Epithelial cell of alveolus of lung (primary cell): ENCODE data around the gene DHX32. TPM values are rescaled to one million over a fixed set of nuclear protein-coding genes. Genes with fewer than 3 reads are reported as not detected.

Experiments
- total RNA-seq: library from RNA; depleted of rRNA; stranded (reverse); fragments of >200 nt; gene quantifications from 2 replicates; pipeline ENCODE4 v1.2.1, GENCODE V29; 2015

DHX32 gene, protein sequence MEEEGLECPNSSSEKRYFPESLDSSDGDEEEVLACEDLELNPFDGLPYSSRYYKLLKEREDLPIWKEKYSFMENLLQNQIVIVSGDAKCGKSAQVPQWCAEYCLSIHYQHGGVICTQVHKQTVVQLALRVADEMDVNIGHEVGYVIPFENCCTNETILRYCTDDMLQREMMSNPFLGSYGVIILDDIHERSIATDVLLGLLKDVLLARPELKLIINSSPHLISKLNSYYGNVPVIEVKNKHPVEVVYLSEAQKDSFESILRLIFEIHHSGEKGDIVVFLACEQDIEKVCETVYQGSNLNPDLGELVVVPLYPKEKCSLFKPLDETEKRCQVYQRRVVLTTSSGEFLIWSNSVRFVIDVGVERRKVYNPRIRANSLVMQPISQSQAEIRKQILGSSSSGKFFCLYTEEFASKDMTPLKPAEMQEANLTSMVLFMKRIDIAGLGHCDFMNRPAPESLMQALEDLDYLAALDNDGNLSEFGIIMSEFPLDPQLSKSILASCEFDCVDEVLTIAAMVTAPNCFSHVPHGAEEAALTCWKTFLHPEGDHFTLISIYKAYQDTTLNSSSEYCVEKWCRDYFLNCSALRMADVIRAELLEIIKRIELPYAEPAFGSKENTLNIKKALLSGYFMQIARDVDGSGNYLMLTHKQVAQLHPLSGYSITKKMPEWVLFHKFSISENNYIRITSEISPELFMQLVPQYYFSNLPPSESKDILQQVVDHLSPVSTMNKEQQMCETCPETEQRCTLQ
- 33.7 and 35.1 TPM in 2 replicates for total RNA-seq

DNA sequence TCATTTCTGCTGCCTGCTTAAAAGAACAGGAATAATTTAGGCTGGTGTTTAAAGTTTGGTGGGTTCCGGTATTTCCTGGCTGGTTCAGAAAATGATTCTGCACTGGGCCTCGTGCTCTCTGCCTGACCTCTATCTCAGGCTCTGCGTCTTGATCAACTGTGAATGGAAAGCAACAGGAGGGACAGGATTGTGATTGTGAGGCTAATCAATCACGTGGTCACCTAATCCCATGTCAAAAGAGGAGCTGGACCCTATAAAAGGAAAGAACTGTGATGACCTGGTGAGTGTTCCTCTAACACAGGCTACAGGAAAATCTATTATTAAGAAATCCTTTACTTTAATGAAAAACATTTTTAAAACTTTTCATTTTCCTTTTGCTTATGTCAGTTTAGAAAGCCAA, at the start of gene DHX32:
Gene DHX32 (minus strand): TSS at position 101 of the 400 bp plus-strand sequence. CDS start 468 bp downstream, outside the sequence.

DNA sequence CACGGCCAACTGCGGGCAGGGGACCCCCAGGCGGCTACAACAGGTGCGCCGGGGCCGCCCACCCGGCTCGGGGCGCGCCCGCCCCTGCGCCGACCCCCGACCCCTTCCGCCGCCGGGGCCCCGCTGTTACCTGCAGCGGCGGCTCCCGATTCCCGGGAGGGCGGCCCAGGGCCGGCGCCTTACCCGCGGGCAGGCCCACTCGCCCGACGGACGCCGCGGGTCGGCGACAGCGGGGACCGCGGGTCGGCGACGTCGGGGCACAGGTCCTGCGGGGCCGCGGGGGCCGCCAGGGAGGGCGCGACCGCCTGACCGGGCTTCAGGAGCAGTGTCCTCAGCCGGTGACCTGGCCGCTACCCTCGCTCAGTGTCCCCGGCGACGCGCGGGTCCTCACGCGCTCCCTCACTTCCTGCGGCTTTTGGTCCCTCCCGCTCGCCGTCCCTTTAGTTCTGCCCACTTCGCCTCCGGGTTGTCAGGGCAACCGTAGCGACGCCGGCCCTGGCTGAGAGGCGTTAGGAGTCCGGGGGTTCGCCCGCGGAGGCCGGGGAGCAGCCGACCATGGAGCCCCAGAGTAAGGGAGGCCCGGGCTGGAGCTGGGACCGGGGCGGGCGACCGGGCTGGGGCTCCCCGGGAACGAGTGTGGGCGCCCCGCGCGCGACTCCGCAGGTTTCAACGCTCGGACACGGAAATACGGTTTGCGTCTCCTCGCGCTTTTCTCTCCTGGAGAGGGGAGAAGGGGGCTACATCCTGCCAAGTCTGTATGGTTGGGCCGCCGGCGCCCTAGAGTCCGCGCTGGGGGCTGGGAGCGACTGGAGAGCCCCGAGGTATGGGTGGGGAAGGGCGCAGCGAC, 15.2 kb upstream of the DHX32 start, which contains the start of gene FANK1:
Gene FANK1 (plus strand): TSS at position 477 of the 847 bp plus-strand sequence. CDS start 79 bp downstream, at position 556.

DNA sequence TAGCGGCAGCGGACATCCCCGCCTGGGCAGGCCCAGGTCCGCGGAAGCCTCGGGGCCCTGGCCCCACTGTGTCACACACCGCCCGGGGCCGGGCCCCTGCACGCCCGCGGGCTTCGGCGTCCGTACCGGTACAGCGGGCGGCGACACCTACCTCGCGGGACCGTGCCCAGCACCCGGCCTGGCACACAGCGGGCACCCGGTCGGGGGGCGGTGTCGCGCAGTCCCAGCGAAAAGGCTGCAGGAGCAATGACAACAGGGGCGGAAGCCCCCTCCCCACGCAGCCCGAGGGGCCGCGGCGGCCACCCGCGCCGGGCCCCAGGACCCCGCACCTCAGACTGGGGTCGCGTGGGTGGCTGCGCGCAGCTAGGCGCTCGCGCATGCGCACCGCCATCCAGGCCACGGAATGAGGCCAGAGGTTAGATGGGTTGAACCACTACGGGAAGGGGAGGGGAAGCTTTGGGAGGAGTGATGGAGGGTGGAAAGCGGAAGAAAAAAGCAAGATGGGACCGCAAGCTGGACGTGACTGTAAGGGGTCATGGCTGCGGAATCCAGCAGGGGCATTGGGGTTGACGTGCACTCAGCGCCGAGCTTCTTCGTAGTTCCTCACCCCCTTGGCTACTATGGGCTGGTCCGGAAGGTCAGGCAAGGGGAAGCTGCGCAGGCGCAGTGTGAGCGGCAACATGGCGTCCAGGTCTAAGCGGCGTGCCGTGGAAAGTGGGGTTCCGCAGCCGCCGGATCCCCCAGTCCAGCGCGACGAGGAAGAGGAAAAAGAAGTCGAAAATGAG, 58.0 kb downstream of the DHX32 start, which contains the start of the genes BCCIP and UROS:
Gene BCCIP (plus strand): TSS at position 669 of the 785 bp plus-strand sequence. CDS start 12 bp downstream, at position 681.
Gene UROS (minus strand): TSS at position 381 of the 785 bp plus-strand sequence. CDS start 6,759 bp downstream, outside the sequence.

Other genes starting within 250 kb of the DHX32 start
- gene TEX36, start 198.1 kb downstream of the DHX32 start, total RNA-seq, result not detected in 2 replicates
- 12.3 and 17.6 TPM in 2 replicates for gene EDRF1, start 161.6 kb downstream of the DHX32 start, total RNA-seq
- 0.08 TPM in 1 of 2 replicates, not detected in the other for gene MMP21, start 105.5 kb downstream of the DHX32 start, total RNA-seq
- gene UROS, start 58.0 kb downstream of the DHX32 start, total RNA-seq, result 35.5 and 44.2 TPM in 2 replicates
- gene BCCIP, start 57.7 kb downstream of the DHX32 start, total RNA-seq, result 39.8 and 45.0 TPM in 2 replicates
- gene FANK1, start 15.3 kb upstream of the DHX32 start, total RNA-seq, result 1.3 and 3.0 TPM in 2 replicates